SJSA1 (cell line): ENCODE measurements around the gene PLD1. TPM values are rescaled to one million over a fixed set of nuclear protein-coding genes. Genes with fewer than 3 reads are reported as not detected.

Experiments
- DNase-seq, 2 experiments: peaks; one replicate each; pipeline ENCODE4 v3.0.0-alpha.2; 2015 to 2020; ENCODE audit warnings: low spot score in 2 of 2, low read depth in 1 of 2
- H3K27ac ChIP-seq: fragments of 250-450 bp; sonication (Bioruptor Pico); 2 replicates; pipeline ENCODE4 v1.5.1; 2020; ENCODE audit warnings: mild to moderate bottlenecking, moderate library complexity
- H3K27me3 ChIP-seq: fragments of 250-450 bp; sonication (Bioruptor Pico); replicated peaks from 2 replicates; pipeline ENCODE4 v1.5.1; 2020; ENCODE audit warnings: mild to moderate bottlenecking, moderate library complexity
- H3K36me3 ChIP-seq: fragments of 250-450 bp; sonication (Bioruptor Pico); 2 replicates; pipeline ENCODE4 v1.5.1; 2020; ENCODE audit warnings: mild to moderate bottlenecking
- H3K4me1 ChIP-seq: fragments of 250-450 bp; sonication (Bioruptor Pico); replicated peaks from 2 replicates; pipeline ENCODE4 v1.6.1; 2021; ENCODE audit warnings: mild to moderate bottlenecking
- H3K4me3 ChIP-seq: fragments of 250-450 bp; sonication (Bioruptor Pico); 2 replicates; pipeline ENCODE4 v1.5.1; 2020; ENCODE audit warnings: mild to moderate bottlenecking
- H3K9me3 ChIP-seq: fragments of 250-450 bp; sonication (Bioruptor Pico); replicated peaks from 2 replicates; pipeline ENCODE4 v1.5.1; 2020; ENCODE audit warnings: mild to moderate bottlenecking
- total RNA-seq: library from RNA; depleted of rRNA; stranded (reverse); fragments of >200 nt; shearing (Covaris generic); gene quantifications from 2 replicates; pipeline ENCODE4 v1.2.3, GENCODE V29; 2014

Gene PLD1
- total RNA-seq, 1 experiment from 2014 or later = 3.3 TPM

DNA sequence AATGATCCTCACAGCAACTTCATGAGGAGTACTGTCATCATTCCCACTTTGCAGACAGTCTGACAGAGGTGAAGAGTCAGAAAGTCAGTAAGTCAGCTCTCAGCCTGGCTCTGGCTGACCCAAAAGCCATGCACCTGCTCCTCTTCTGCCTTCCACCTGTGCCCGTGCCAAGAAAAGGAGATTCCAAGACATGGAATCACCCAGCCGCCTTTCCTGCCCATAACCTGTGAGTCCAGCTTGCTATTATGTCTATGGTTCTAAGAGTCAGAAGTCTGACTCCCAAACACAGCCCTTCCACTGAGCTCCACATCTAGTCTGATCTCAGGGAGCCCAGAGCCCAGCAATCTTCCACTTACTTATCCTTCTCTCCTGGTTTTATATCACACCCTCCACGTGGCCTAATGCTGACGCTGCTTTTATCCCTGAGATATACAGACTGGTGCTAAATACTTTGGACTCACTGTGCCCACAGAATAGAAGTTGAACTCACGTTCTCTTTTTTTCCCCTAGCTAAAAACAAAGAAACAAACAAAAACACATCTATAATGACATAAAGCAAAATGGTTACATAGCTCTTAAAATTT, 66.0 kb downstream of the PLD1 start:
- Histone ChIP-seq H3K9me3 (no peaks in the 10 kb centered on the region), H3K27me3 (no peaks in the 10 kb centered on the region), H3K36me3 (no peaks in the 10 kb centered on the region), H3K4me1 (no peaks in the 10 kb centered on the region), H3K4me3 (no peak overlapping the region), H3K27ac (no peak overlapping the region)
- no peak for DNase-seq

DNA sequence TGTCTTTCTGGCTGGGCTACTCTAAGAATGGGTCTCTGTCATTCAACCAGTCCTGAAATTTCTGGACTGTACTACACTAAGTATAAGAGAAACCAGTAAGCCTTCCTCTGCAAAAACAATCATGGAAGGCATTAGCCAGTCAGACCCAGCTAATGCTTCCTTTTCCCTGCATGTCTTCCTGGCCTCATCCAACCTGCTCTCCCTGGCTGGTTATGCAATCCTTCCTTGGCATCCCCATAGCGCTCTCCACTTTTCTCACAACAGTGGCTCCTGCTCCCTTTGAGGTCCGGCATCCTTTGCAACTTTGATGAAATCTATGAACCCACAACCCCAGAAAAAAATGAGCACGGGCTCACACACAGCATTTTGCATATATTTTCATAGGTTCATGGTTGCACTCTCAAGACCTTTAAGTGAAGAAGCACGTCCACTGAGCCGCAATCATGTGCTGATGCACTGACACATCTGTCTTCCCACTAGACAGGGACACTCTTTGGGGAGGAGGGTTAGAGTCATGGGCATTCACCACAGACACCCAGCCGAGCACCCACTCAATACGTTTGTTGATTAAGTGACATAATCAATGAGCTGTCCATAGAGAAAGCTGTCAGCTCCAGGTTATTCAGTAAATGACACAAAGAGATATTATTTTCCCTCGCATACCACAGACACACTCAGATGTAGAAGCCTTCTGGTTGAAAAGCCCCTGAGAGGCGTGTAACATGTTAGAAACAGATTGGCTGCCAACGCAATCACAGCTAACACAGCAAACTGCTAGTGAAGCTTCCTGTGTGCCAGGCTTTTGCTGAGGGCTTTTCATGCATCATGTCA, 66.7 kb downstream of the PLD1 start:
- Histone ChIP-seq H3K4me1 (no peaks in the 10 kb centered on the region), H3K27me3 (no peaks in the 10 kb centered on the region), H3K4me3 (no peak overlapping the region), H3K9me3 (no peaks in the 10 kb centered on the region), H3K27ac (no peak overlapping the region), H3K36me3 (no peaks in the 10 kb centered on the region)
- no peak for DNase-seq

DNA sequence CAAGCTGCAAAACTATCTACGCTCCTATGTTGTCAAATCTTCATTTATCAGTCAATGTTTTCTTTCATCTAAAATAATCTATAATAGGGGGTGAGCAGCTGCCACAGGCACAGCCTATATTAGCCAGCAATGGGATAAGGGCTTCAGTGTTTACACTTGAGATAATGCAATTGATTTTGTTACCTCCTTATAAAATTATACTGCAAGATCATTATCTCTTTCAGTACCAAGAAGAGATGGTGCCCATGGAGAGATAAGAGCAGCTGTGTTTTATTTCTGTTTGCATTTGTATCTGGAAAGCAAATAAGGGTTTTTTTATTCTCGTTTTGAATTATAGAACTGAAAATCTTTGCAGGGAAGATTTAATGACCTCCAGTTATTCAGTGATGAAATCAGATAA, 68.9 kb downstream of the PLD1 start:
- no peaks in the 10 kb centered on the region for H3K27me3 ChIP-seq
- H3K36me3 ChIP-seq = no peaks in the 10 kb centered on the region
- H3K27ac ChIP-seq = no peak overlapping the region
- no peaks in the 10 kb centered on the region for H3K9me3 ChIP-seq
- H3K4me1 ChIP-seq = no peaks in the 10 kb centered on the region
- no peak overlapping the region for H3K4me3 ChIP-seq
- DNase-seq = no peak

DNA sequence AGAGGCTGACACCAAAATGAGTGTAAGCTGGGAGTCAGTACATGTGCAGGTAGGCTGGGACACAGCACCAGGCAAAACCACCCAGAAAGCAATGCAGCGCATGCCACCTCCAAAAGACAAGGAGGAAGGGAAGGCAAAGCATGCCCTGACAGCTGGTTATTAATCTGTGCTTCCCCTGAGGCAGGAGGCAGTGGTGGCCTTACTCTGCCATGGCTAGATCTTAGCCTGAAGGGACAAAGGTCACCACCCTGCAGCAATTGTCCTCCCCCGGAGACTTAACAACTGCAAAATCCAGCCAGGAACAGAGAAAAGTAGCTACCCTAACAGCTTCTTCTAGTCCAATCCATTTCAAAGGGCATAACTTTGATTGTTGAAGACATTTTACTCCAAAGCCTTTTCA, 73.7 kb downstream of the PLD1 start:
- no peaks in the 10 kb centered on the region for H3K36me3 ChIP-seq
- no peaks in the 10 kb centered on the region for H3K27me3 ChIP-seq
- no peak overlapping the region for H3K4me3 ChIP-seq
- H3K9me3 ChIP-seq = no peaks in the 10 kb centered on the region
- no peaks in the 10 kb centered on the region for H3K4me1 ChIP-seq
- no peak overlapping the region for H3K27ac ChIP-seq
- DNase-seq = no peak

DNA sequence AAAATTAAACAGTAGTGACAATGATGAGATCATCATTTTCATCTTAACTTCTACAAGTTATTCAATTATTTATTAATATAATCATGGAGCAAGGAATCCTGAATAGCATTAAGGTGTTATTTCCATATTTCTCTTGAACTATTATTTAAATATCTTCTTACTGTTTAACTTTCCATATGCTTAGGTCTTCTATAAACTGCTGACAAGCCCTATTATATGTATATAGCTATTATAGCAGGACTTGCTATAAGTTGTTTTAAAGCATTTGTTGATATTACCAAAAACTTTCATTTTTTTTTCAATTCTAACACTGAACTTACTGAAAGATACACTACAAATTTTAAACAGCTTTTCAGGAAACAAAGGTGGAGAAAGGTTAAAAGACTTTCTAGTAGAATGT, 76.7 kb downstream of the PLD1 start:
- Histone ChIP-seq H3K4me3 (no peak overlapping the region), H3K9me3 (no peaks in the 10 kb centered on the region), H3K27me3 (no peaks in the 10 kb centered on the region), H3K4me1 (no peaks in the 10 kb centered on the region), H3K36me3 (no peaks in the 10 kb centered on the region), H3K27ac (no peak overlapping the region)
- DNase-seq = no peak

DNA sequence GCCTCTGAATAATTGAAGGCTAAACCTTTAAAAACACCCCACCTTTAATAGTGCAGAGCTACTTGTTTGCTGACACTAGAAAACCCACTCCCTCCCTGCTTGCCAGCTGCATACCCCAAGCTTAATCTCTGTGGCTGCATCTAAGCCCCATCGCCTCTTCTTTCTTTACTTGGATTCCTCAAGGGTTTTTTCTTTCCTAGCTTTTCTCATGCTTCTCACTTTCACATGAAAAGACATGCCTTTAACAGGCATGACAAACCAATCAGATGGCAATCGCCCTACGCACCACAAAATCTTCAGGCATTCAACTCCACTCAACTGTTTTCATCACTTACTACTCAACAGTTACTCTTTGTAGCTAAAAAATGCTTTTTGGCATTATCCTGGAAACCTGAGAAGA, 77.5 kb downstream of the PLD1 start:
- no peak overlapping the region for H3K27ac ChIP-seq
- H3K9me3 ChIP-seq = no peaks in the 10 kb centered on the region
- H3K36me3 ChIP-seq = no peaks in the 10 kb centered on the region
- H3K27me3 ChIP-seq = no peaks in the 10 kb centered on the region
- DNase-seq = no peak
- H3K4me1 ChIP-seq = no peaks in the 10 kb centered on the region
- no peak overlapping the region for H3K4me3 ChIP-seq

DNA sequence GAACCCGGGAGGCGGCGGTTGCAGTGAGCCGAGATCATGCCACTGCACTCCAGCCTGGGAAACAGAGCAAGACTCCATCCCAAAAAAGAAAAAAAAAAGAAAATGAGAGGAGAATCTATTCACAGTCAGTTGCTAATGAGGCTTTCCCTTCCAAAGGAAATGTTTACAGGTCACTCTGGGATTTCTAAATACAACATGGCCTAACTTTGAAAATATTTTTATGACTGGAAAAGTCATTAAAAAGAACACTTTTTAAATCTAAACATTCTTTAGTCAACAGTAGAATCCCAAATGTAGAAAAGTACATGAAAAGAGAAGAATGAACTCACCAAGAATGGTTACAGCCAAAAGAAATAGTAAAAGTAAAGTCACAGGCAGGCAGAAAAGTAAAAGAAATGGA, 78.6 kb downstream of the PLD1 start:
- Histone ChIP-seq H3K27ac (no peak overlapping the region), H3K9me3 (no peaks in the 10 kb centered on the region), H3K4me1 (no peaks in the 10 kb centered on the region), H3K4me3 (no peak overlapping the region), H3K36me3 (no peaks in the 10 kb centered on the region), H3K27me3 (no peaks in the 10 kb centered on the region)
- no peak for DNase-seq

DNA sequence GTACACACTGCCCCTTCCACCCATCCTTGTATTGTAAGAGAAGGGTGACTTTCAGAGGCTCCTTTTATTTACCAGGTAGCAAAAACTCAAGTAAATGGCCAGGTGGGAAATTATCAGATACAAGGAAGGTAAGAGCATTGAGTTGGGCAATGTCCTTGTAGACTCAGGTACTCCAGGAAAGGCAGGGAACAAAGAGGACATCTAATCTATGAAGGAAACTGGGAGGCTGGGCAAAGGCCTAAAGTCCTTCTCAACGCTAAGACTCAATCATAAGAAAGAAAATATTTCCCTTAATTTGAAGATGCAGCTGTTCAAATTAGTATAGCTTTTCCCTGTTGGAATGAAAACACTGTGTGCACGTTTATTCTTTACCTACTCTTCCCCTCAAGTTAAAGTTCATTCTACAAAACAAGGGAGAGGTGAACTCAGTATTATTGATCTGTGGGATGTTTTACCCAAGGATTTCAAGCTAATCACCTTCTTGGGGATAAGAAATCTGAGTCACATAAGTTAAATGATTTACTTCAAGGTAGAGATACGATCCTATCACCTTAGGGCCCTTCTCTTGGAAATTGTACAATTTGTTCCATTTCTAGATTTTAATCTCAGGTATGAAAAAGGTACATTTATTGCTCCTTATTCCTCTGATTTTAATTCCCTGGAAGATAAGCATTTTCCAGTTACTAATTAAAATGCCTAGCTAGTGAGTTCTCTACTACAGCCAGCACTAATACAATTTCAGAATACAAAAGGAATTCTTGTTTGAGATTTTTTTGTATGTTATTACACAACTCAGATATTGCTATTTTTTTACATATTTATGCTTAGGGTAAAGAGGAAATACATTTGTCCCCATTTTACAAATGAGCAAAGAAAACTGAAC, 80.6 kb downstream of the PLD1 start:
- H3K4me1 ChIP-seq = no peaks in the 10 kb centered on the region
- DNase-seq = no peak
- H3K27ac ChIP-seq = no peak overlapping the region
- no peak overlapping the region for H3K4me3 ChIP-seq
- H3K9me3 ChIP-seq = no peaks in the 10 kb centered on the region
- no peaks in the 10 kb centered on the region for H3K27me3 ChIP-seq
- no peaks in the 10 kb centered on the region for H3K36me3 ChIP-seq

DNA sequence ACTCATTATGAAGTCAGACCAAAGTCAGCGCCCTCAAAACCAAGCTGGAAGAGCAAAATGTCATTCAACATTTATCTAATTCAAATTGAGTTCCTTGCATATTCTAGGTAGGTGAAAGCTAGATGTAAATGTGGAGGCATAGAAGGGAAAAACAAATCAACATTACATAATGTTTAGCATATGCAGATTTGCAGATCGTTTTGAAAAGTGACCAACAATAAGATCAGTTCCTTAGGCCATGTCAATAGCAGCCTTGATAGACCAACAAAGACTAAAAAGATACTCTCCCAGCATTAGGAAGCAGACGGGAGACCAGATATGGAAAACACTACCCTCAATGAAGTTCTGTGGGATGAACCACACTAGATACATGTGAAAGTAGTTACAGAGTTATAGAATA, 83.0 kb downstream of the PLD1 start:
- no peak overlapping the region for H3K4me3 ChIP-seq

DNA sequence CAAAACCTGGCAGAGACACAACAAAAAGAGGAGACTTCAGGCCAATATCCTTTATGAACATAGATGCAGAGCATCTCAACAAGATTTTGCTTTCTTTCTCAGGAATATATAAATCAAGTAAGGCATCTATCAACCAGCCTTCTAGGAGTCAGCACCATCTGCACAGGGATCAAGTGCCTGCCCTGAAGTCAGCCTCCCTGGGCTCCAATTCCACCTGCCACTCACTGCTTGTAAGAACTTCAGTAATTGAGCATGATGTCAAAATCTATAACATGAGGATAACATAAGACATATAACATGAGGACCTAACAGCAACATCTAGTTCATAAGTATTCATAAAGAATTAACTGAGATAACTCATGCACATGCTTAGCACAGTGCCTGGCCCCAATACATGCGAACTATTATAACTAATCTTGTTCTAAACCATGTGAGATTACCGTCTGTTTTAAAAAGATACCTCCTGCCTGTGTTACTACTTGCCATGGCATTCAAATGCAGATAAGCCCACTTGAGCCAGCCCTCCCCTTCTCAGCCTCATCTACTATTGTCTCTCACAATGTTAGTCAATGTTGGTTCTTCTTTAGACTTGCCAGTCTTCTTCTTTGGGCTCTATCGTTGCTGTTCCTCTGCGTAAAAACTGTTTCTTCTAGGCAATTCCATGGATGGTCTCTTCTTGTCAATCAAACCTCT, 91.6 kb downstream of the PLD1 start:
- no peaks in the 10 kb centered on the region for H3K4me1 ChIP-seq
- DNase-seq = no peak

More for the DNA sequence above, 83.0 kb downstream of the PLD1 start:
- H3K27me3 ChIP-seq = no peaks in the 10 kb centered on the region
- peaks cover 3% of the 10 kb centered on the region; the same call in 1 of the 2 replicates for H3K36me3 ChIP-seq
- no peak overlapping the region for H3K27ac ChIP-seq
- H3K4me1 ChIP-seq = no peaks in the 10 kb centered on the region
- DNase-seq = no peak
- H3K9me3 ChIP-seq = no peaks in the 10 kb centered on the region

DNA sequence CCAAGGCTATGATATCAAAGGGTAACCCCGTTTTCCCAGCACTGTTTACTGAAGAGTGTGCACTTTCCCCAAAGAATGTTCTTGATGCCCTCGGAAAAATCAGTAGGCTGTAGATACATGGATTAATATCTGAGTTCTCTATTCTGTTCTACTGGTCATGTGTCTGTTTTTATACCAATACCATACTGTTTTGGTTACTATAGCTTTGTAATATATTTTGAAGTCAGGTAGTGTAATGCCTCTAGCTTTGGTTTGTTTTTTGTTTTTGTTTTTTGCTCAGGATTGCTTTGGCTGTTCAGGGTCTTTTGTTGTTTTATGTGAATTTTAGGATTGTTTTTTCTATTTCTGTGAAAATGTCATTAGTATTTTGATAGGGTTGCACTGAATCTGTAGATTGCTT, 95.1 kb downstream of the PLD1 start:
- Histone ChIP-seq H3K4me3 (no peak overlapping the region), H3K4me1 (peaks cover 13% of the 10 kb centered on the region), H3K9me3 (0 out of 2 replicates have a peak, but pooled peaks cover 3% of the 10 kb centered on the region), H3K36me3 (no peaks in the 10 kb centered on the region), H3K27me3 (no peaks in the 10 kb centered on the region), H3K27ac (no peak overlapping the region)
- DNase-seq = no peak

More for the DNA sequence above, 91.6 kb downstream of the PLD1 start:
- H3K4me3 ChIP-seq = no peak overlapping the region
- H3K27me3 ChIP-seq = no peaks in the 10 kb centered on the region
- H3K36me3 ChIP-seq = no peaks in the 10 kb centered on the region
- no peak overlapping the region for H3K27ac ChIP-seq
- 0 out of 2 replicates have a peak, but pooled peaks cover 3% of the 10 kb centered on the region for H3K9me3 ChIP-seq

DNA sequence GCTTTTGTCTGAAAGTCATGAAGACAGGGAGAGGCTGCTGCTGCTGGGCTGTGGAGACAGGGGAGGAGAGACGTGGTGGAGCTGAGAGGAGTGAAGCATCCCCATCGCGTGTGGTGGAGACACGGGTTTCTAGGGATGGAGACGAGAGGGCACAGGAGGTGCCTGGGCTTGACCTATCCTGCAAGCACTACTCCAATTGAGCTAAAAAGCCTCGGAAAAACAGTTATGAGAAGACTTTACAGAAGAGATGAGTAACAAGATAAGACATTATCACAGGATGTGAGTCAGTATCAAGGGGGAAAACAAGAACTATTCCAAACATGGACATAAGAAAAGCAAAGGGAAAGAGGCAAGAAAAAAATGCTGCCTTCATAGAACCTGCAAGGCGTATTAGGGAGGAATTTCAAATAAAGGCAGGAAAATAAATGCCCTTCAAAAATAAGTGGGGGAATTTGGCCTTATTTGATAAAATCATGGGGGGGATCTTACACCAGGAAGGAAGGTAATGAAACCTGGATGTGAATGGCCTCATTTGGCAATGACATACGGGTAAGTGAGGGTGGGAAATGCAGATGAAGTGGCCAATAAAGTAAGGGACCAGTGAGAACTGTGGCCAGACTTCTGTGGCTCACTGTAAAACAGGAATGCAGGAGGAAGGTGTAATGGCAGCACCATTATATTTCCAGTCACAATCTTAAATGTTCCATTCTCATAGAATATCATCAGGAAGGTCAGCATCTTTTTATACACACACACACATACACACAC, 97.9 kb downstream of the PLD1 start:
- Histone ChIP-seq H3K27ac (peak overlapping the region; percentile 48), H3K36me3 (no peaks in the 10 kb centered on the region), H3K4me1 (peaks cover 13% of the 10 kb centered on the region), H3K27me3 (no peaks in the 10 kb centered on the region), H3K9me3 (0 out of 2 replicates have a peak, but pooled peaks cover 3% of the 10 kb centered on the region), H3K4me3 (no peak overlapping the region)
- DNase-seq = peak in 1 of 2 experiments; percentile 33
